MM.1S (cell line): ENCODE results near the gene YIF1A.

Source experiments
- CTCF ChIP-seq: fragments of 300-600 bp; sonication (generic); IDR thresholded peaks from 2 replicates; pipeline ENCODE4 v1.5.1; 2016; ENCODE audit warnings: antibody characterized with exemption, low read length, mixed read lengths
- EZH2 ChIP-seq: fragments of 300-600 bp; sonication (generic); optimal IDR thresholded peaks from 2 replicates; pipeline ENCODE3; 2017; ENCODE audit warnings: low read depth, mild to moderate bottlenecking, antibody characterized with exemption, low read length, mixed read lengths
- EZH2phosphoT487 ChIP-seq: fragments of 300-600 bp; sonication (generic); IDR thresholded peaks from 2 replicates; pipeline ENCODE4 v1.6.1; 2018; ENCODE audit warnings: antibody characterized with exemption, low read length

DNA sequence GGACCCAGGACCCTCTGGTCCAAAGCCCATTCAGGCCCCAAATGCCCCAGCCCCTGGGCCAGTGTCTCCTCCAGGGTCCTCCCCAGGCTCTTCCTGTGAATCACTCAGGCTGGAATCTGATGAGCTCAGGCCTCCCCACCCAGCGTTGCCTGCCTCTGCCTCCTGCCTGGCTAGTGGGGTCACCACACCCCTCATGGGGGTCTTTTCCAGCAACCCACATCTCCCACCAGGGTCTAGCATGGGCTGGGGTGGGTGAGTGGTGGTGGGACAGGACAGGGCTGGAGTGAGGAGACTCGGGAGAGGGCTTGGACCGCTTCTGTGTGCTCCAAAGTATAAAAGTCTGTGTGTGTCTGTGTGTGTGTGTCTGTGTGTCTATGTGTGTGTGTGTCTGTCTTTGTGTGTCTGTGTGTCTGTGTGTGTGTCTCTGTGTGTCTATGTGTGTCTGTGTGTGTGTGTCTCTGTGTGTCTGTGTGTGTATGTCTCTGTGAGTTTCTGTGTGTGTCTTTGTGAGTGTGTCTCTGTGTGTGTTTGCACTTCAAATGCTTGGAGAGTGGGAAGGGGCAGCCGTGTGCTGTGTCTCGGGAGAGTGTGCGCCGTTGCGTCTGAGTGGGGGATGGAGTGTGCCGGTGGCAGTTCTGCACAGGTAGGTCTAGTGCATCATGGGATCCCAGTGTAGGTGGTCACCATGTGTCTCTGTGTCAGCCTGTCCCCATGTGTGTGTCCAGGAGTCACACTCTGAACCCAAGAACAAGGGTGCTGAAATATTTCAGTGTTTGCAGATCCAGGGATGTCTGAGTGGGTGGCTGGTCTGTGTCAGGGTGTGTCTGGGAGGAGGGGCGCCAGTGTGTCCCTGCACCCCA, 38.5 kb upstream of the YIF1A start:
- TF ChIP-seq CTCF (no peak), EZH2phosphoT487 (no peak), EZH2 (no peak)
